KG1 (cell line): Measurements from ENCODE around the gene BDKRB2.
"Not testable (repeated sequence)": the region's sequence is repeated elsewhere in the genome, so short reads cannot be mapped to it uniquely, and the experiment has no call there.

ENCODE experiments used
- DNase-seq: peaks from one replicate; lab custom pipeline; 2025; lab: John Stamatoyannopoulos, UW

Gene BDKRB2

GRCh38 chr14:96224480-96225096 lies 19.9 kb downstream of the BDKRB2 start:
- no peak for DNase-seq

DNA sequence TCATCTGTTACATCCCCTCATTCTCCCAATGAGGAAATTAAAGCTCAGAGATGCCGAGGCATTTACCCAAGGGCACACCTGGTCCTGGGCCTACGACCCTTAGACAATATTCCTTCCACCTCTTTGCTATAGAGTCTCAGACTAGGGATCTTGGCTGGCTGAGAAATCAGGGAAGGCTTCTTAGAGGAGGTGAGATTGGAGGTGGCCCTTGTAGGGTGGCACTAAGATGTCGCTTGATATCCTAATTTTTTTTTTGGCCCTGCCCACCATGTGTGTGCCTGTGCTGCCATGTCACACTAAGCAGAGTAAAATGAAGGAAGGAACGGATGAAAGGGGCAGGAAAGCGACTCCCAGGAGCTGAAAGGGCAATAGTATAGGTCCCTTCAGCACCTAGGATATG lies 20.6 kb downstream of the BDKRB2 start:
- DNase-seq, result no peak

DNA sequence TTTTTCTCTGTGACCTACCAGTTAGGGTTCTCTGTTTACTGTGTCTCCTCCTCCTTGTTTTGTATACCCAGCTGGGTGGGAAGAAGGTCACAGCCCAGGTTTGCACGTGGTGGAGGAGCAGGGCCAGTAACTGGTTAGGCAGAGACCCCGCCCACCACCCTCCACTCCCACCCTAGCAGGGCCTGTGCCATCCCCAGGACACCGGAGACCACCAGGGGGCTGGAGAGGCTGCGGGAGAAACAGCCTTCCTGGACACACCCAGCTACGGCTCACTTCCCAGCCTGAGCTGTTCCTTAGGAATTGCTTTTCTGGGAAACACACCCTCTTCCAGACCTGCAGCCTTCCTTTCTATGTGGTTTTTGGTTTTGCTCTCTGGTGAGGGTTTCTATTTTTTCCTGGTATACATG lies 21.1 kb downstream of the BDKRB2 start:
- DNase-seq, result no peak

GRCh38 chr14:96227428-96227827 lies 22.8 kb downstream of the BDKRB2 start:
- no peak for DNase-seq

GRCh38 chr14:96229315-96229714 lies 24.7 kb downstream of the BDKRB2 start:
- DNase-seq, result no peak

DNA sequence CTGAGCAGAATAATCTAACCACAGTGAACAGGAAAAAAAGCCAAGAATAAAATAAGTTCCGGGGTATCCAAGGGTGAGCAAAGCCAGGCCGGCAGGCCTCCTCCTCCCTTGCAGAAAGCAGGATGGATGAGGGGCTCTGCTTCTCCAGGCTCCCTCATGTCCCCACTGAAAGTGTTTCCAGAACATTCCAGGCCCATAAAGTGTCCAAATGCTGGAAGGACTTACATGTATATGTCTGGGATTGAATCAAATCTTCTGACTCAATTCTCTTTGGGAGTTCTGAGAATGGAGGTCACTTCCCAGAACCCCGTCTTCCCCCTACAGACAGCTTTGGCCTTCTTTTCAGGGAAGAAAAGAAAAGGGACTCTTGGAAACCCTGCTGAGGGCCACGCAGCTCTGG lies 26.4 kb downstream of the BDKRB2 start:
- no peak for DNase-seq

- no peak for DNase-seq
Measured at GRCh38 chr14:96231526-96232130, 27.0 kb downstream of the BDKRB2 start.

- no peak for DNase-seq
Measured at GRCh38 chr14:96232506-96232905, 27.9 kb downstream of the BDKRB2 start.

DNA sequence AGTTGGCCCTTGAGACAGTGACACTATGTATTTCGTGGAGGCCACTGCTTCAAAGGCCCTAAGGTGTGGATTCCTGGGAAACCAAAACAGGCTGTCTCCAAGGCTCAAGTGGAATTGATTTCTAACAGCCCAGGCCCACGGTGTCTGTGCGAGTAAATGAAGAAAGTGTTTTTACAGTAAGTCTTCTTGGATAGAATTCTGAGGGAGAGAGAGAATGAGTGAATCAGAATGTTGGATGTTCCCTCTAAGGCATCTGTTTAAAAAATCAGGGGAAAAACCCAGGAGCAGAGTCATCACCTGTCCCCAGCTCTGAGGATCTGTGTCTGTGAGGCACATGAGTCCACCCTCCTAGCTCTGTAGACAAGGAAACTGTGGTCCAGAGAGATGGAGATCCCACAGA lies 29.0 kb downstream of the BDKRB2 start:
- no peak for DNase-seq

DNA sequence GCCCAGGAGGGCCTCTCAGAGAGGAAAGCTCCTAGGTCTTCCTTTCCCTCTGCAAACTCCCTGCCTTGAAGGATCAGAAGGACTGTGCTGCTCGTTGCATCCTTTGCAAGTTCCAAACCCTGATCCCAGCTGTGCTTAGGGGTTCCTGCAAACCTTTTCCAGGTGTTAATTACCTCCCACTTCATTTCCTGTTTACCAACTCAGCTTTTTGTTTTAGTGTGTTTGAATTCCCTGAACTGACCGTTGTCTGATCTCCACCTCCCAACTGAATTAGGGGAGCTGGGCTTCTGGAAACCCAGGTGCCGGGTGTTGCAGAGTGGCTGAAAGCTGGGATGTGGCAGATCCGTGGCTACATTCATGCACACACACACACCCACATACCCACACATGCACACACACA lies 30.8 kb downstream of the BDKRB2 start:
- DNase-seq, result no peak

DNA sequence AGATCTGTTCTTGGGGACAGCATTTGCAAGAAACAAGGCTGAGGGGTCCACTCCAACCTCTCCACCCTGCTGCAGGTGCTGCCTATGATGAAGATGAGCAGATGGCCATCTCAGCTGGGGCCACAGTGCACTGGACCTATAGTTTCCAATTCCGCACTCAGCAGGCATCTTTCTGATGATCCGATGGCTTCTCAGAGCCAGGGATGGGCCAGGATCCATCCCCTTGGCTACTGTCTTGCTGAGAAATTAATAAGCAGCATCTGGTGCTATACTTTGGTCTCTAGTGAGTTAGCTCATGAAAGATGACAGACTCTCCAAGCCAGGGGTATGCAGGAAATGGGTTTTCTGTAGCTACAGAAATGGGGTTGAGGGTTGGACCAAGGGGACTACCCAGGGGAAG lies 33.0 kb downstream of the BDKRB2 start:
- DNase-seq, result no peak

DNA sequence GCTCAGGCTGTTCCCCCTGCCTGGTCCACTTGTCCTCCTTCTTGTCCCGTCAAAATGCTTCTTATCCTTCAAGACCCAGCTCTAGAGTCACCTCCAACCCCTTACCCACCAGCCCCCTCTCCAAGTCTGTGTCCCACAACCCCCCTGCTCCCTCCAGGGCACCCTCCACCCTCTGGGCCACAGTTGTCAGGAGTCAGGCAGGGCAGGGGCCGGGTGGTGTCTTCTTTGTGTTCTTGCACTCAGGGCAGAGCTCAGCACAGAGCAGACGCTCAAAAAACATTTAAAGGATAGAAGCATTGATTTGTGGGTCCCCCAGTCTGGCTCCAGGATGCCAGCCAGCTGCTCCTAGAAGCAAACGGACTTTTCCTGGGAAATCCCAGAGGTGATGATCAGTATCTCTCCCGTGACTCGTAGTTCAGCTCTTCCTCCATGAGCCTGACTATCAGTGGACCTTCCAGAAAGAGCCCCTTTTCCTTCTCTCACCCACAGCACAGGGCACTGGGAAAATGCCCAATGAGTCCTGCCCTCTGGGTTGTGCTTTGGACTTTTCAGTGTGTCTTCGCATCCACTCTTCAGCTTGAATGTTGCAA lies 34.1 kb downstream of the BDKRB2 start:
- DNase-seq, result no peak

GRCh38 chr14:96239711-96240141 lies 35.1 kb downstream of the BDKRB2 start:
- DNase-seq, result no peak

DNA sequence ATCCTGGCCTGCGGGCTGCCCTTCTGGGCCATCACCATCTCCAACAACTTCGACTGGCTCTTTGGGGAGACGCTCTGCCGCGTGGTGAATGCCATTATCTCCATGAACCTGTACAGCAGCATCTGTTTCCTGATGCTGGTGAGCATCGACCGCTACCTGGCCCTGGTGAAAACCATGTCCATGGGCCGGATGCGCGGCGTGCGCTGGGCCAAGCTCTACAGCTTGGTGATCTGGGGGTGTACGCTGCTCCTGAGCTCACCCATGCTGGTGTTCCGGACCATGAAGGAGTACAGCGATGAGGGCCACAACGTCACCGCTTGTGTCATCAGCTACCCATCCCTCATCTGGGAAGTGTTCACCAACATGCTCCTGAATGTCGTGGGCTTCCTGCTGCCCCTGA lies 36.0 kb downstream of the BDKRB2 start:
- no peak for DNase-seq

DNA sequence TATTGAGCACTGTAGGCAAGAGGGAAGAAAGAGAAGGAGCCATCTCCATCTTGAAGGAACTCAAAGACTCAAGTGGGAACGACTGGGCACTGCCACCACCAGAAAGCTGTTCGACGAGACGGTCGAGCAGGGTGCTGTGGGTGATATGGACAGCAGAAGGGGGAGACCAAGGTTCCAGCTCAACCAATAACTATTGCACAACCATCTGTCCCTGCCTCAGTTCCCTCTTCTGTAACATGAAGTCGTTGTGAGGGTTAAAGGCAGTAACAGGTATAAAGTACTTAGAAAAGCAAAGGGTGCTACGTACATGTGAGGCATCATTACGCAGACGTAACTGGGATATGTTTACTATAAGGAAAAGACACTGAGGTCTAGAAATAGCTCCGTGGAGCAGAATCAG lies 37.5 kb downstream of the BDKRB2 start:
- DNase-seq, result no peak

GRCh38 chr14:96243785-96244184 lies 39.1 kb downstream of the BDKRB2 start:
- DNase-seq, result no peak

DNA sequence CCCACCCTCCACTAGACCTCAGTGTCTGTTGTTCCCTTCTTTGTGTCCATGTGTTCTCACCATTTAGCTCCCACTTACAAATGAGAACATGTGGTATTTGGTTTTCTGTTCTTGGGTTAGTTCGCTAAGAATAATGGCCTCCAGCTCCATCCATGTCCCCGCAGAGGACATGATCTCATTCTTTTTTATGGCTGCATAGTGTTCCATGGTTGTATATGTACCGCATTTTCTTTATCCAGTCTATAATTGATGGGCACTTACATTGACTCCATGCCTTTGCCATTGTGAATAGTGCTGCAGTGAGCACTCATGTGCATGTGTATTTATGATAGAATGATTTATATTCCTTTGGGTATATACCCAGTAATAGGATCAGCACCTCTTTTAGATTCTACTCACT lies 40.4 kb downstream of the BDKRB2 start:
- not testable (repeated sequence) for DNase-seq

GRCh38 chr14:96245710-96246538 lies 41.3 kb downstream of the BDKRB2 start:
- DNase-seq, result no peak

DNA sequence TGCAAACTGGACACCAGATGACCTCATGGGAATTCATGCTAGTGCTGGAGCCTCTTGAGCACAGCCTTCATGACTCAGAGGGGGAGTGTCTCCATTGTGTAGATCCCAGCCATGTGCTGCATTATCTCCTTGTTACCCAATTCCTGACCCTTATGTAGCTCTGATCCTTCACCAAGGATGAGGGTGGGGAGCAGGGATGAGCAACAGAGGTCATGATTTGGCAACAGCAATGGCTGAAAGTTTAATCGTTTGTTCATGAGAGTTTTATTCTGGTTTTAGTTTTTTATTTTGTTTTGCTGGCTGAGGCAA lies 41.9 kb downstream of the BDKRB2 start:
- no peak for DNase-seq

DNA sequence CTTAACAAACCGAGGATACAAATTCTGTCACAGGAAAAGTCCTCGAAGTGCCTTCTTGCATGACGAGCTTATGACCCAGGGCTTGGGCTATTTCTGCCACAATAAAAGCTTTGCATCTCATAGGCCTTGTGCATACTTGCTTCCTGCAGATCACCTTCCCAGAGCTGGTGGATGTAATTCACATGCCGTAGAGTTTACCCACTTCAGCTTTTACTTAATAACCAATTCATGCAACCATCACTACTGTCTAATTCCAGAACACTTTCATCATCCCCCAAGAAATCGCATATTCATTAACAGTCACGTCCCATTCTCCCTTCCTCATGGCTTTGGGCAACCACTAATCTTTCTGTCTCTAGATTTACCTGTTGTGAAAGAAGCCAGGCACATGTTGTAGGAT lies 42.4 kb downstream of the BDKRB2 start:
- DNase-seq, result no peak

GRCh38 chr14:96249029-96249428 lies 44.4 kb downstream of the BDKRB2 start:
- peak; percentile 7 for DNase-seq

- no peak for DNase-seq
Measured at GRCh38 chr14:96250485-96250884, 45.8 kb downstream of the BDKRB2 start.

DNA sequence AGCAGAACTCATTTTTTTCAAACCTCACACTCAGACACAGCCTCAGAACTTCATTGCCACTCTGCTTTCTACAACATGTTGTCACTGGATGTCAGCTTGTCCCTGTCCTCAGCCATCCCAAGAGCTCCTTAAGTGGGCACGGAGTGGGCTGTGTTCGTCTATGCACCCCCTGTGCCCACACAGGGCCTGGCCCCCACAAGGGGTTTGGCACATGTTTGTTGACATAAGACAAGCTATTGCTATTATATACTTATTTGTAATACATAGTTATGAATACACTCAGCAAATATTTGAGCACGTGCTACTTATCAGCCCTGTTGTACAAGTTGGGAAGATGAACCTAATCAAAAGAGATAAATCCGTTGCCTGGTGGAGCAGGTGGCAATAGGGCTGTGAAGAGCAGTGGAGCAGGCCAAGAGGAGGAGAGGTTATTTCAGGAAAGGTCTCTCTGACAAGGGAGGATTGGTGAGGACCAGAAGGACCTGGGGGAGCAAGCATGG lies 47.1 kb downstream of the BDKRB2 start:
- no peak for DNase-seq
